Left ventricle myocardium inferior (tissue), 1 donor: ENCODE measurements around the gene ZNF746. TPM values are rescaled to one million over a fixed set of nuclear protein-coding genes. Genes with fewer than 3 reads are reported as not detected.

ENCODE experiments used
- DNase-seq: peaks from one replicate; pipeline ENCODE4 v3.0.0-alpha.2; 2020
- H3K27ac ChIP-seq: fragments of 200-600 bp; replicated peaks from 2 replicates; pipeline ENCODE4 v1.8.0; 2021
- H3K27me3 ChIP-seq: fragments of 200-600 bp; 2 replicates; pipeline ENCODE4 v1.8.0; 2021; ENCODE audit warnings: low read depth
- H3K36me3 ChIP-seq: fragments of 200-600 bp; 2 replicates; pipeline ENCODE4 v1.8.0; 2021
- H3K4me1 ChIP-seq: fragments of 200-600 bp; 2 replicates; pipeline ENCODE4 v1.8.0; 2021
- H3K4me3 ChIP-seq: fragments of 200-600 bp; 2 replicates; pipeline ENCODE4 v1.8.0; 2021; ENCODE audit warnings: mild to moderate bottlenecking, moderate library complexity
- H3K9me3 ChIP-seq: fragments of 200-600 bp; replicated peaks from 2 replicates; pipeline ENCODE4 v1.8.0; 2021
- intact Hi-C: fragments of 100-400 bp; cut with micrococcal nuclease; formaldehyde crosslinking; loops from one replicate; pipeline ENCODE4 v1.11.0; 2022
- total RNA-seq: library from RNA; stranded (reverse); fragmentation: NEBNext Ultra II Directional; extraction: Animal tissue kit (Norgen Biotek cat#: 25700); gene quantifications from one replicate; pipeline ENCODE4 v1.2.1, GENCODE V29; 2021
- TF ChIP-seq, protein P1 (sequence below): fragments of 200-600 bp; IDR thresholded peaks from 2 replicates; pipeline ENCODE4 v1.8.0; 2021; ENCODE audit warnings: antibody characterized with exemption, mild to moderate bottlenecking, borderline replicate concordance
- donor health status: DM: no; HTN: yes; CAD: no; lungs with severe emphysema.

Gene ZNF746
- total RNA-seq, 1 donor from 2014 or later = 7.4 TPM

DNA sequence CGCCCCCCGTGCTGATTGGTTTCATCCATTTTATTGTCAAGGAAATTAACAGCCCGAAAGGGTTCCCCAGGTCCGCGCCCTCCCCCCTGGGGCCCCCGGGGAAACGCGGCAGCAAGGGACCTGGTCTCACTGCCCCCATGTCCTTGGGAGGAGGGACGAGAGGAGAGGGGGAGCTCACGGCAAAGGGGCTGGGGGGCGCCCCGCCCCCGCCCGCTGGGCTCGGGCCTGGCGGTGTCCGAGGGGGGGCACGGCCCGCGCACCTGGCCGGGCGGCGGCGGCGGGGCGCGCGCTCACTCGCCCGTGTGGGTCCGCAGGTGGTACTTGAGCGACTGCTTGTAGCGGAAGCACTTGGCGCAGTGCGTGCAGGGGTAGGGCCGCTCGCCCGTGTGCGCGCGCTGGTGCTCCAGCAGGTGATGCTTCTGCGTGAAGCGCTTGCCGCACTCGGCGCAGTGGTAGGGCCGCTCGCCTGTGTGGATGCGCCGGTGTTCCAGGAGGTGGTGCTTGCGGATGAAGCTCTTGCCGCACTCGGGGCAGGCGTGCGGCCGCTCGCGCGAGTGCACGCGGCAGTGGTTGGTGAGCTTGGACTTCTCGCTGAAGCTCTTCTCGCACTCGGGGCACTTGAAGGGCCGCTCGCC lies 66.0 kb downstream of the ZNF746 start:
- no peak for DNase-seq
- TF ChIP-seq, protein P1, sequence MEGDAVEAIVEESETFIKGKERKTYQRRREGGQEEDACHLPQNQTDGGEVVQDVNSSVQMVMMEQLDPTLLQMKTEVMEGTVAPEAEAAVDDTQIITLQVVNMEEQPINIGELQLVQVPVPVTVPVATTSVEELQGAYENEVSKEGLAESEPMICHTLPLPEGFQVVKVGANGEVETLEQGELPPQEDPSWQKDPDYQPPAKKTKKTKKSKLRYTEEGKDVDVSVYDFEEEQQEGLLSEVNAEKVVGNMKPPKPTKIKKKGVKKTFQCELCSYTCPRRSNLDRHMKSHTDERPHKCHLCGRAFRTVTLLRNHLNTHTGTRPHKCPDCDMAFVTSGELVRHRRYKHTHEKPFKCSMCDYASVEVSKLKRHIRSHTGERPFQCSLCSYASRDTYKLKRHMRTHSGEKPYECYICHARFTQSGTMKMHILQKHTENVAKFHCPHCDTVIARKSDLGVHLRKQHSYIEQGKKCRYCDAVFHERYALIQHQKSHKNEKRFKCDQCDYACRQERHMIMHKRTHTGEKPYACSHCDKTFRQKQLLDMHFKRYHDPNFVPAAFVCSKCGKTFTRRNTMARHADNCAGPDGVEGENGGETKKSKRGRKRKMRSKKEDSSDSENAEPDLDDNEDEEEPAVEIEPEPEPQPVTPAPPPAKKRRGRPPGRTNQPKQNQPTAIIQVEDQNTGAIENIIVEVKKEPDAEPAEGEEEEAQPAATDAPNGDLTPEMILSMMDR = no peak
- Histone ChIP-seq H3K27ac (no peak overlapping the region), H3K4me3 (no peak overlapping the region), H3K36me3 (peaks cover 57% of the 10 kb centered on the region), H3K4me1 (no peaks in the 10 kb centered on the region), H3K27me3 (no peaks in the 10 kb centered on the region), H3K9me3 (no peaks in the 10 kb centered on the region)
- intact Hi-C loops = no loop called here

DNA sequence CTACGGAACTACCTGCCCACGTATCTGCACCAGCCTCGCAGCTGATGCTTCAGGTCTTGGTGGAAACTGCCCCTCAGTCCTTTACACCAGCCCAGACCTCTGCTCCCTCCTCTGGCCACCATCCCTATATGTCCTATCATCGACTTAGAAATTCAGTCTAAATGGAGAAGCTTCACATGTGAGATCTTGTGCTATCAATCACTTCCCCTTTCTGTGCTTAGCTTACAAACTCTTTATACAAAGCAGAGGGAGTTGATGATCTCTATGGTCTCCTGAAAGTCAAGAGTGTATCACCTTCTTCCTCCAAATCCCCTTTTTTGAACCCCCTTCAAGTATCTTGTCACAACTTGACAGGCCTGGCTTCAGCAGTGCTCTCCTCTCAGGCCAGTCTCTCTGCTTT lies 67.4 kb downstream of the ZNF746 start:
- Histone ChIP-seq H3K27me3 (no peaks in the 10 kb centered on the region), H3K9me3 (no peaks in the 10 kb centered on the region), H3K4me3 (no peak overlapping the region), H3K27ac (no peak overlapping the region), H3K36me3 (peaks cover 44% of the 10 kb centered on the region), H3K4me1 (no peaks in the 10 kb centered on the region)
- intact Hi-C loops = no loop called here
- TF ChIP-seq, protein P1 = no peak
- no peak for DNase-seq

DNA sequence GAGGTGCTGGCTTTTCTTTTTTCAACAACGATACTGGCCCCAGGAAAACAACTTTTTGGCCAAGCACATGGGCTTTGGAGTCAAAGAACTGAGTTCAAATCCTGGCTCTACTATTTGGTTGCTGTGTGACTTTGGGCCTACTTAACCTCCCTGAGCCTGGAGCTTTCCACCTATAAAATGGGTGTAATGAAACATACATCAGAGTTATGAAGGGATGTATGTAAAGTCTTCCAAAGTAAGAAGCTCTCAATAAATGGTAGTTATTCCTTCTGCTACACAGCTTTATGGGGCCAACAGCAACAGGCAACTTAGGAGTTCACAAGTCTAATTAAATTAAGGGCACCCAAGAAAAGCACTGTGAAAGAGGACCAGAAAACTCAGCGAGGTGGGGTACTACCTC lies 69.7 kb downstream of the ZNF746 start:
- H3K36me3 ChIP-seq = peaks cover 25% of the 10 kb centered on the region
- DNase-seq = no peak
- no peaks in the 10 kb centered on the region for H3K9me3 ChIP-seq
- H3K27ac ChIP-seq = no peak overlapping the region
- intact Hi-C loops = no loop called here
- TF ChIP-seq, protein P1 = no peak
- H3K27me3 ChIP-seq = no peaks in the 10 kb centered on the region
- H3K4me1 ChIP-seq = peaks cover 8% of the 10 kb centered on the region
- no peak overlapping the region for H3K4me3 ChIP-seq

- intact Hi-C loops = no loop called here
- H3K27ac ChIP-seq = no peak overlapping the region
- H3K9me3 ChIP-seq = no peaks in the 10 kb centered on the region
- peaks cover 18% of the 10 kb centered on the region for H3K36me3 ChIP-seq
- no peak for DNase-seq
- peaks cover 13% of the 10 kb centered on the region for H3K4me1 ChIP-seq
- H3K27me3 ChIP-seq = no peaks in the 10 kb centered on the region
- TF ChIP-seq, protein P1 = no peak
- H3K4me3 ChIP-seq = no peak overlapping the region
These were observed 70.4 kb downstream of the ZNF746 start for GRCh38 chr7:149427096-149427680.

- Histone ChIP-seq H3K27ac (peak overlapping the region; percentile 42), H3K4me3 (peak overlapping the region; percentile 68), H3K36me3 (no peaks in the 10 kb centered on the region), H3K9me3 (no peaks in the 10 kb centered on the region), H3K4me1 (peaks cover 17% of the 10 kb centered on the region), H3K27me3 (no peaks in the 10 kb centered on the region)
- intact Hi-C loops = loop anchor here (5.0 kb wide), 1 partner anchor 74 kb away; the partner anchor contains the start of gene ZNF746
- no peak for DNase-seq
- TF ChIP-seq, protein P1 = no peak
These were observed 74.0 kb downstream of the ZNF746 start for GRCh38 chr7:149423449-149424110.
